DND-41 (cell line): ENCODE measurements around the gene OBP2B.

Source experiments
- ATAC-seq: fragments of 200-7000 bp; cut with Tn5 transposase; 3 replicates; pipeline ENCODE4 v1.9.1; 2021; ENCODE audit warnings: low read depth; ENCODE audit not compliant: insufficient read depth
- DNase-seq: peaks from one replicate; pipeline ENCODE4 v3.0.0-alpha.2; 2020
- H2AFZ ChIP-seq: 2 replicates; pipeline ENCODE4 v1.6.0; 2012; ENCODE audit warnings: low read depth, low read length
- H3K27ac ChIP-seq: 2 replicates; pipeline ENCODE4 v1.5.1; 2012; ENCODE audit warnings: low read length, inconsistent platforms
- H3K27me3 ChIP-seq: fragments of 200-600 bp; sonication (generic); 2 replicates; pipeline ENCODE4 v1.6.0; 2012; ENCODE audit warnings: low read length, mild to moderate bottlenecking, inconsistent platforms; ENCODE audit not compliant: insufficient read depth, poor library complexity
- H3K36me3 ChIP-seq: 2 replicates; pipeline ENCODE4 v1.5.1; 2012; ENCODE audit warnings: low read length, inconsistent platforms; ENCODE audit not compliant: insufficient read depth
- H3K4me1 ChIP-seq: 2 replicates; pipeline ENCODE4 v1.5.1; 2012; ENCODE audit warnings: mild to moderate bottlenecking, low read length; ENCODE audit not compliant: insufficient read depth
- H3K4me2 ChIP-seq: 2 replicates; pipeline ENCODE4 v1.6.0; 2012; ENCODE audit warnings: mild to moderate bottlenecking, moderate library complexity, low read length, inconsistent platforms; ENCODE audit not compliant: insufficient read depth
- H3K4me3 ChIP-seq, 2 experiments: fragments of 200-600 bp in 1 of 2; shearing (Covaris generic) in 1 of 2; 2 replicates each; pipeline ENCODE4 v1.5.1; 2012 to 2016; ENCODE audit warnings: inconsistent platforms in 2 of 2, low read length in 2 of 2, mild to moderate bottlenecking in 2 of 2, low read depth in 1 of 2, moderate library complexity in 1 of 2
- H3K79me2 ChIP-seq: 2 replicates; pipeline ENCODE4 v1.6.0; 2012; ENCODE audit warnings: low read length, inconsistent platforms; ENCODE audit not compliant: insufficient read depth
- H3K9ac ChIP-seq: 2 replicates; pipeline ENCODE4 v1.6.0; 2012; ENCODE audit warnings: low read depth, mild to moderate bottlenecking, inconsistent platforms, low read length, moderate library complexity
- H3K9me3 ChIP-seq: 2 replicates; pipeline ENCODE4 v1.5.1; 2012; ENCODE audit warnings: low read length, moderate library complexity, mild to moderate bottlenecking, inconsistent platforms; ENCODE audit not compliant: insufficient read depth, severe bottlenecking
- H4K20me1 ChIP-seq: 2 replicates; pipeline ENCODE4 v1.6.0; 2012; ENCODE audit warnings: low read length; ENCODE audit not compliant: insufficient read depth
- EZH2 ChIP-seq: IDR thresholded peaks from 3 replicates; pipeline ENCODE4 v1.6.1; 2012; ENCODE audit warnings: borderline replicate concordance, low read depth, mild to moderate bottlenecking, moderate library complexity, low read length, inconsistent platforms; ENCODE audit not compliant: severe bottlenecking
- TF ChIP-seq, protein P1 (sequence below): IDR thresholded peaks from 2 replicates; pipeline ENCODE4 v1.5.1; 2012; ENCODE audit warnings: borderline replicate concordance, low read length, moderate library complexity, mild to moderate bottlenecking; ENCODE audit not compliant: poor library complexity, severe bottlenecking; ENCODE audit errors: extremely low read depth

The OBP2B gene

DNA sequence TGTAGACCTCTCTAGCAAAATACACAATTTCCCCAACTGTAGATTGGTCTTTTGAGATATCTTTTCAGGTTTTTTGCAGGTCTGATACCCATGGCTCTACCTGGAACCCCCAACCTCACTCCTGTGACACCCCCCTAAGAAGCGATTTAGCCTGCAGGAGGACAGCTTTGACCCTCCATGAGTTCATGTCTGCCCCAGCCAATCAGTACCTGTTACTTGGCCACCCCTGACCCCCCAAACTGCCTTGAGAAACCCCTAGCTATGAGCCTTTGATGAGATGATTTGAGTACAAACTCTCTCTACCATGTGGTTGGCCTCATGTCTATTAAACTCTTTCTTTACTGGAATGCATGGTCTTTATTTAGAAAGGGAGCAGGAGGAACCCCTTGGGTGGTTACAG lies 40.3 kb upstream of the OBP2B start:
- Histone ChIP-seq H3K36me3 (no peaks in the 10 kb centered on the region), H3K4me3 (no peak overlapping the region), H3K9ac (no peak overlapping the region), H3K4me2 (no peak overlapping the region), H3K27ac (no peak overlapping the region), H4K20me1 (no peaks in the 10 kb centered on the region), H3K9me3 (no peaks in the 10 kb centered on the region), H3K79me2 (no peaks in the 10 kb centered on the region), H3K27me3 (peaks cover 8% of the 10 kb centered on the region), H2AFZ (no peak overlapping the region), H3K4me1 (no peaks in the 10 kb centered on the region)
- DNase-seq (no peak), ATAC-seq (no peak)
- no peak for TF ChIP-seq EZH2
- TF ChIP-seq, protein P1, sequence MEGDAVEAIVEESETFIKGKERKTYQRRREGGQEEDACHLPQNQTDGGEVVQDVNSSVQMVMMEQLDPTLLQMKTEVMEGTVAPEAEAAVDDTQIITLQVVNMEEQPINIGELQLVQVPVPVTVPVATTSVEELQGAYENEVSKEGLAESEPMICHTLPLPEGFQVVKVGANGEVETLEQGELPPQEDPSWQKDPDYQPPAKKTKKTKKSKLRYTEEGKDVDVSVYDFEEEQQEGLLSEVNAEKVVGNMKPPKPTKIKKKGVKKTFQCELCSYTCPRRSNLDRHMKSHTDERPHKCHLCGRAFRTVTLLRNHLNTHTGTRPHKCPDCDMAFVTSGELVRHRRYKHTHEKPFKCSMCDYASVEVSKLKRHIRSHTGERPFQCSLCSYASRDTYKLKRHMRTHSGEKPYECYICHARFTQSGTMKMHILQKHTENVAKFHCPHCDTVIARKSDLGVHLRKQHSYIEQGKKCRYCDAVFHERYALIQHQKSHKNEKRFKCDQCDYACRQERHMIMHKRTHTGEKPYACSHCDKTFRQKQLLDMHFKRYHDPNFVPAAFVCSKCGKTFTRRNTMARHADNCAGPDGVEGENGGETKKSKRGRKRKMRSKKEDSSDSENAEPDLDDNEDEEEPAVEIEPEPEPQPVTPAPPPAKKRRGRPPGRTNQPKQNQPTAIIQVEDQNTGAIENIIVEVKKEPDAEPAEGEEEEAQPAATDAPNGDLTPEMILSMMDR, result no peak

DNA sequence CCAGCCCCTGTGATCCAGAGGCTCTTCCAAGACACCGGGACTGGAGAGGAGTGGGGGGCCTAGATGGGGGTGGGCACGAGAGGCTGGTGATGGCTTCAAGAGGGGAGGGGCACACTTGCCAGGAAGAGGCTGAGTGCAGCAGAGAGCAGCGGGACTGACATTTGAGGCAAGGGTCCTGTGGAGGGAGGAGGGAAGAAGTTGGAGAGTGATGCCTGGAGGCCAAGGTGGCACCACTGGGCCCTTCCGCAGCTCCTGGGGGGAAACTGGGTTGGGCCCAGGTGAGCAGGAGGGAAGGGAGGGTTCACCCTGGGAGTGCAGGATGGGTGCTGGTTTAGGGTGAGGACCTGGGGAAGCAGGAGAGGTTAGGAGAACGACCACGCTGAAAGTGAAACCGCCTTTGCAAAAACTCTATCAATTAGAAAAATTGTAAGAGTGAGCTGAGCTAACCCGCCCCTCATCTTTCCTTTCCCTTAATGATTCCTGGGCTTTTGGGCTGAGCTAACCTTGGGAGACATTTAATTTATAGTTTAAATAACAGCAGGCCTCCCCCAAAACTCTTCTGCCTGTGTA lies 39.8 kb upstream of the OBP2B start:
- DNase-seq (no peak), ATAC-seq (no peak)
- Histone ChIP-seq H3K4me3 (no peak overlapping the region), H3K27ac (no peak overlapping the region), H4K20me1 (no peaks in the 10 kb centered on the region), H3K4me1 (no peaks in the 10 kb centered on the region), H2AFZ (no peak overlapping the region), H3K27me3 (peaks cover 8% of the 10 kb centered on the region), H3K4me2 (no peak overlapping the region), H3K9me3 (no peaks in the 10 kb centered on the region), H3K79me2 (no peaks in the 10 kb centered on the region), H3K9ac (no peak overlapping the region), H3K36me3 (no peaks in the 10 kb centered on the region)
- no peak for TF ChIP-seq EZH2
- TF ChIP-seq, protein P1, result no peak

DNA sequence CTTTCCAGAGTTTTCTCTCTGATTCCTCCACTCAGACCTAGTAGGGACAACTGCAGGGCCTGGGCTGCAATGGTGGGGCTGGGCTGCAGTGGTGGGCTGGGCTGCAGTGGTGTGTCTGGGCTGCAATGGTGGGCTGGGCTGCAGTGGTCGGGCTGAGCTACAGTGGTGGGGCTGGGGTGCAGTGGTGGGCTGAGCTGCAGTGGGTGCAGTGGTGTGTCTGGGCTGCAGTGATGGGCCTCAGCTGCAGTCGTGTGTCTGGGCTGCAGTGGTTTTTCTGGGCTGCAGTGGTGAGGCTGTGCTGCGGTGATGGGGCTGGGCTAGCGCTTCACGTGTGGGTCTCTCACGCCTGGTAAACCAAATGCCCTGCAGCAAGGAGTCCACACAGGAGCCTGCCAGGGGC lies 38.6 kb upstream of the OBP2B start:
- TF ChIP-seq, protein P1, result no peak
- no peak for TF ChIP-seq EZH2

More for the DNA sequence above, 38.6 kb upstream of the OBP2B start:
- no peaks in the 10 kb centered on the region for H3K79me2 ChIP-seq
- H3K36me3 ChIP-seq, result no peaks in the 10 kb centered on the region
- H3K4me3 ChIP-seq, result no peak overlapping the region
- H2AFZ ChIP-seq, result no peak overlapping the region
- H3K27ac ChIP-seq, result no peak overlapping the region
- no peaks in the 10 kb centered on the region for H3K9me3 ChIP-seq
- no peak for ATAC-seq
- no peak overlapping the region for H3K4me2 ChIP-seq
- peaks cover 8% of the 10 kb centered on the region for H3K27me3 ChIP-seq
- H4K20me1 ChIP-seq, result no peaks in the 10 kb centered on the region
- no peak for DNase-seq
- no peaks in the 10 kb centered on the region for H3K4me1 ChIP-seq
- H3K9ac ChIP-seq, result no peak overlapping the region
